Measurements from ENCODE around the gene ZNF628.

DNA sequence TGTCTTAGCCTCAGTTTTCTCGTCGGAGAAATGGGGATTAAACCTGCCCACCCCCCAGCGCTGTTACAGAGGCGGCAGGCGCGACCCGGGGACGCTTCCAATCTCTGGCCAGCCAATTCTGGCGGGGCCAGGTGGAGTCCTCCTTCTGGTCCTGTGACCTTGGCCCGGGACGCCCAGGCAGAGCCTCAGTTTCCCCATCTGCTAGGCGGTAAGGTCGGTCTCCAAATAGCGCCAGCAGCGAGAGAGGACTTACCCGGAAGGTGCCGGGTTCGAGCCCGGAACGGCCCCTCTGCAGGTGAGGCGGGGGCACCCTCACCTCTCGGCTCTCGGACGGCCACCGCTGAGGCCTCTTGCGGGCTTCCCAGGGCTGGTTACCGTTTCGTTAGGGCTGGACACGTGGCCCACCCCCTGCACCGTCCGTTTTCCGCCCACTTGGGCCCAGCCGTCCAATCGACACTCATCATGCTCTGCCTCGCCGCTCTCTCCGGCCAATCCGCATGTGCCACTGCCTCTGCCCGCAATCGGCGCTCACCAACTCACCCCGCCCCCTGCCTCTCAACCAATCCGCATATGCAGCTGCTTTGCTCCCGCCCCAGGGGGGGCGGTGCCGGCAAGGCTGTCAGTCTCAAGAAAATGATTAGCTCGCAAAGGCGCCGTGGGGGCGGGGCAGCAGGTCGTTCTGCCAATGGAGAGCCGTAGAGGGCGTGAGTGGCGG, 15.0 kb upstream of the ZNF628 start, which contains the start of gene ISOC2:
- TF ChIP-seq, protein P1, sequence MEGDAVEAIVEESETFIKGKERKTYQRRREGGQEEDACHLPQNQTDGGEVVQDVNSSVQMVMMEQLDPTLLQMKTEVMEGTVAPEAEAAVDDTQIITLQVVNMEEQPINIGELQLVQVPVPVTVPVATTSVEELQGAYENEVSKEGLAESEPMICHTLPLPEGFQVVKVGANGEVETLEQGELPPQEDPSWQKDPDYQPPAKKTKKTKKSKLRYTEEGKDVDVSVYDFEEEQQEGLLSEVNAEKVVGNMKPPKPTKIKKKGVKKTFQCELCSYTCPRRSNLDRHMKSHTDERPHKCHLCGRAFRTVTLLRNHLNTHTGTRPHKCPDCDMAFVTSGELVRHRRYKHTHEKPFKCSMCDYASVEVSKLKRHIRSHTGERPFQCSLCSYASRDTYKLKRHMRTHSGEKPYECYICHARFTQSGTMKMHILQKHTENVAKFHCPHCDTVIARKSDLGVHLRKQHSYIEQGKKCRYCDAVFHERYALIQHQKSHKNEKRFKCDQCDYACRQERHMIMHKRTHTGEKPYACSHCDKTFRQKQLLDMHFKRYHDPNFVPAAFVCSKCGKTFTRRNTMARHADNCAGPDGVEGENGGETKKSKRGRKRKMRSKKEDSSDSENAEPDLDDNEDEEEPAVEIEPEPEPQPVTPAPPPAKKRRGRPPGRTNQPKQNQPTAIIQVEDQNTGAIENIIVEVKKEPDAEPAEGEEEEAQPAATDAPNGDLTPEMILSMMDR (conservative IDR thresholded peaks at IDR 0.05 in 1 of 2, IDR thresholded peaks at IDR 0.05 in 1 of 2; ENCODE audit: extremely low read depth in 1 of 2, insufficient read depth in 1 of 2, low read depth in 1 of 2, low read length in 2 of 2) = no peak
- TF ChIP-seq EZH2 (IDR thresholded peaks at IDR 0.05; ENCODE audit: borderline replicate concordance, low read length) = no peak
